ENCODE data around the gene TRUB2. TPM values are rescaled to one million over a fixed set of nuclear protein-coding genes. Genes with fewer than 3 reads are reported as not detected.
A peak's percentile ranks its signal among the peaks of the same experiment; 100 is the strongest.

Gene TRUB2, protein sequence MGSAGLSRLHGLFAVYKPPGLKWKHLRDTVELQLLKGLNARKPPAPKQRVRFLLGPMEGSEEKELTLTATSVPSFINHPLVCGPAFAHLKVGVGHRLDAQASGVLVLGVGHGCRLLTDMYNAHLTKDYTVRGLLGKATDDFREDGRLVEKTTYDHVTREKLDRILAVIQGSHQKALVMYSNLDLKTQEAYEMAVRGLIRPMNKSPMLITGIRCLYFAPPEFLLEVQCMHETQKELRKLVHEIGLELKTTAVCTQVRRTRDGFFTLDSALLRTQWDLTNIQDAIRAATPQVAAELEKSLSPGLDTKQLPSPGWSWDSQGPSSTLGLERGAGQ
- 10 to 100 TPM; 27.0 to 38.5 (median 34.3) TPM for total RNA-seq (2021; fragmentation: NEBNext Ultra II Directional; extraction: Animal tissue kit (Norgen Biotek cat#: 25700))
- long read RNA-seq, full-length matches to known transcripts = 72 of 80 reads
- long read RNA-seq, partial matches to known transcripts = 1 of 80 reads
- long read RNA-seq, other reads (novel, unspliced or antisense) = 7 of 80 reads

DNA sequence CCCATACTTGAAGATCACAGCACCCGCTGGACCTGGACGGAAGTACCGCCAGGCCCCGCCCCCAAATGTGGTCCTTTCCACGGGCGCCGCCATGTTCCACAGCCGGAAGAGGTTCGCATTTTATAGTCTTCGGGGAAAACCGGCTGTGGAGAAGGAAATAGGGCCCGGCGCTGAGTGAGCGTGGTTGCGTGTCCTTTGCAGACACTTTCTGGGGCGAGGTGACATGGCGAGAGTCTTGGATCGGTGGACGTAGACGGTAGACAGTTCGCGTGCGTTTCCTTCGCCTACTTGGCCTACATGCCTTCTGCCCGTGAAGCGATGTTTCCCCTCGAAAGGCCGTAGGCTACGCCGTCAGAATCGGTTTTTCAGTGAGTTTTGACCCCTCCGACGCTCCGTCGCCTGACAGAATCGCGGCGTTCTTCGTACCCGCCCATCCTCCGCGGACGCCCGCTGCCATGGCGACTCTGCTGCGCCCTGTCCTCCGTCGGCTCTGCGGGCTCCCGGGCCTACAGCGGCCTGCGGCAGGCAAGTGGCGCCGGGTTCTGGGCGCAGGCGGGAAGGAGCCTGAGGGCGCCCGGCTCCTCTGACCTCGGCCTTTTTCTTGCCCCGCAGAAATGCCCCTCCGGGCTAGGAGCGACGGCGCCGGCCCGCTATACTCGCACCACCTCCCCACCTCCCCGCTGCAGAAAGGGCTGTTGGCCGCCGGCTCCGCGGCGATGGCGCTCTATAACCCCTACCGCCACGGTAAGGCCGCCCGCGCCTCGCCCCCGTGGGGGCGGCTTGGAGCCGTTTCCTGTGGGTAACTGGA lies at the start of gene TRUB2, which contains the start of gene COQ4:
Gene TRUB2 (minus strand): TSS at position 44 of the 808 bp plus-strand sequence. CDS start 39 bp downstream, at position 5.
Gene COQ4 (plus strand): TSS at position 436 of the 808 bp plus-strand sequence. CDS start 20 bp downstream, at position 456.
- Mint-ChIP-seq H3K4me1 (ENCODE audit: low read depth) (peaks cover 5% of the 10 kb centered on the region; the same call in 1 of the 2 replicates), H3K27ac (peak within 1 kb of the TSS; percentile 98), H3K36me3 (ENCODE audit: low read depth) (peaks cover 9% of the 10 kb centered on the region; the same call in 1 of the 2 replicates), H3K4me3 (peak within 1 kb of the TSS; percentile 95), H3K27me3 (ENCODE audit: insufficient read depth) (peaks cover 2% of the 10 kb centered on the region), H3K9me3 (no peaks in the 10 kb centered on the region)
- no peak for TF ChIP-seq CTCF (IDR thresholded peaks at IDR 0.05)
- DNase-seq = peak; percentile 93

GRCh38 chr9:128371630-128372117 lies 49.4 kb upstream of the TRUB2 start:
- H3K27me3 Mint-ChIP-seq (ENCODE audit: insufficient read depth) = no peaks in the 10 kb centered on the region
- TF ChIP-seq CTCF (IDR thresholded peaks at IDR 0.05) = peak; percentile 33
- peaks cover 12% of the 10 kb centered on the region for H3K36me3 Mint-ChIP-seq (ENCODE audit: low read depth)
- H3K4me1 Mint-ChIP-seq (ENCODE audit: low read depth) = peaks cover 39% of the 10 kb centered on the region
- H3K27ac Mint-ChIP-seq = peak overlapping the region; percentile 97
- DNase-seq = no peak
- H3K4me3 Mint-ChIP-seq = peak overlapping the region; percentile 93
- H3K9me3 Mint-ChIP-seq = no peaks in the 10 kb centered on the region

DNA sequence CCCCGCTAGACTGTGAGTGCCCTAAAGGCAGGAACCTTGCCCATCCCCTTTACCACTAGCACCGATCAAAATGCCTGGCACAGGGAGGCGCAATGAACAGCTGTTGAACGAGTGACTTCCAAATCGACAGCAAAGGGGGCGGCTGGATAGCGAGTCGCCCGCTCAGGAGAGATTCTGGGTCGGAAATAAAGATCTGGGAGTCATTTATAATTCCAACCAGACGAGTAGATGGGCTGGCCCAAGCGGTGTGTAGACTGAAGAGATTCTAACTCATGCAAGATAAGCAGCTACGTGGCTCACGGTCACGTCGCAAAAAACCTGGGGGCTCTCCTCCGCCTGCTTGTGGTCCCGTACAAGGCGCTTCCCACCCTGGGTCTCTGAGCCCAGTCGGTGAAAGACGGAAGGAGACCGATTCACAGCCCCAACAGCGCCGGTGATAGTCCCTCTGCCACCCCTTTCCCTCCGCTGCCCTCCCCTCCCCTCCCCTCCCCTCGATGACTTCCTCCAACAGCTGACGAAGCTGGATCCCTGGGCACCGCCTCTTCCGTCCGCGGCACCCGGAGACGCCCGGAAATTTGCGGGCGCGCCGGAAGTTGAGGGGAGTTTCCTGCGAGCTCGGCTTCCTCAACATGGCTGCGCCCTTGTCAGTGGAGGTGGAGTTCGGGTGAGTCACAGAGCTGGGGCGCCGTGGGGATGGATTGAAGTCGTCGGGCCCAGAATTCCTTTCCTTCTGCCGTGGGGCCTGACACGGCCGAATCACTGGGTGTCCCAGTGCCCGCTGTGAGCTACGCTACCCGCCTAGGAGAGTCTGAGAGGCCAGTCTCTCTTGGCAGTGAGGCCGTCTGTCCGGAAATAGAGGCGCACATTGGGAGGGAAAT lies 48.7 kb upstream of the TRUB2 start, which contains the start of gene URM1:
Gene URM1 (plus strand): TSS at position 623 of the 878 bp plus-strand sequence. CDS start 7 bp downstream, at position 630.
- DNase-seq = peak; percentile 97
- H3K27me3 Mint-ChIP-seq (ENCODE audit: insufficient read depth) = no peaks in the 10 kb centered on the region
- H3K4me3 Mint-ChIP-seq = peak within 1 kb of the TSS; percentile 93
- H3K36me3 Mint-ChIP-seq (ENCODE audit: low read depth) = peaks cover 12% of the 10 kb centered on the region
- peak; percentile 29; the same call in 1 of the 2 replicates for TF ChIP-seq CTCF (IDR thresholded peaks at IDR 0.05)
- peak within 1 kb of the TSS; percentile 97 for H3K27ac Mint-ChIP-seq
- no peaks in the 10 kb centered on the region for H3K9me3 Mint-ChIP-seq
- peaks cover 36% of the 10 kb centered on the region for H3K4me1 Mint-ChIP-seq (ENCODE audit: low read depth)

- Mint-ChIP-seq H3K4me3 (peak overlapping the region; percentile 93), H3K36me3 (ENCODE audit: low read depth) (peaks cover 12% of the 10 kb centered on the region), H3K4me1 (ENCODE audit: low read depth) (peaks cover 32% of the 10 kb centered on the region), H3K27me3 (ENCODE audit: insufficient read depth) (no peaks in the 10 kb centered on the region), H3K9me3 (no peaks in the 10 kb centered on the region), H3K27ac (peak overlapping the region; percentile 97)
- no peak for DNase-seq
- TF ChIP-seq CTCF (IDR thresholded peaks at IDR 0.05) = no peak
Measured at GRCh38 chr9:128370367-128370751, 48.1 kb upstream of the TRUB2 start.
